NCI-H524 (cell line): ENCODE results near the gene SNRNP70.
"Not testable (repeated sequence)": the region's sequence is repeated elsewhere in the genome, so short reads cannot be mapped to it uniquely, and the experiment has no call there.

Experiments
- DNase-seq, 2 experiments: peaks; one replicate each; lab custom pipeline; 2025; lab: John Stamatoyannopoulos, UW

SNRNP70 gene

GRCh38 chr19:49085020-49085867 lies at the start of gene SNRNP70:
Gene SNRNP70, plus strand, starts transcription at chr19:49085451. Its CDS starts 964 bp downstream, at chr19:49086415.
- peak; percentile 100 for DNase-seq

GRCh38 chr19:49036815-49037214 lies 48.4 kb upstream of the SNRNP70 start, which contains the start of gene CGB1:
Gene CGB1, minus strand, starts transcription at chr19:49036895. Its CDS starts 184 bp downstream, at chr19:49036711.
- DNase-seq = peak; percentile 24 to 62

- not testable (repeated sequence) for DNase-seq
Observed at GRCh38 chr19:49038111-49038510, 47.1 kb upstream of the SNRNP70 start.

GRCh38 chr19:49038557-49039276 lies 46.5 kb upstream of the SNRNP70 start:
- not testable (repeated sequence) for DNase-seq

- DNase-seq = not testable (repeated sequence)
Observed at GRCh38 chr19:49039736-49040135, 45.5 kb upstream of the SNRNP70 start.

- no peak for DNase-seq
Observed at GRCh38 chr19:49042177-49042576, 43.1 kb upstream of the SNRNP70 start.

GRCh38 chr19:49042666-49043065 lies 42.6 kb upstream of the SNRNP70 start:
- not testable (repeated sequence) for DNase-seq

GRCh38 chr19:49043548-49043947 lies 41.7 kb upstream of the SNRNP70 start, which contains the start of gene CGB5:
Gene CGB5, plus strand, starts transcription at chr19:49043848. Its CDS starts 362 bp downstream, at chr19:49044210.
- not testable (repeated sequence) for DNase-seq

GRCh38 chr19:49049011-49049410 lies 36.2 kb upstream of the SNRNP70 start, which contains the start of gene CGB8:
Gene CGB8, minus strand, starts transcription at chr19:49049111. Its CDS starts 372 bp downstream, at chr19:49048739.
- not testable (repeated sequence) for DNase-seq

- DNase-seq = not testable (repeated sequence)
Observed at GRCh38 chr19:49049834-49050233, 35.4 kb upstream of the SNRNP70 start.

GRCh38 chr19:49050376-49051033 lies 34.7 kb upstream of the SNRNP70 start:
- not testable (repeated sequence) for DNase-seq

GRCh38 chr19:49056101-49056901 lies 28.9 kb upstream of the SNRNP70 start:
- peak; percentile 27 to 63 for DNase-seq

GRCh38 chr19:49056902-49057596 lies 28.2 kb upstream of the SNRNP70 start:
- not testable (repeated sequence) for DNase-seq

- peak; percentile 36 to 68 for DNase-seq
Observed at GRCh38 chr19:49057636-49058234, 27.5 kb upstream of the SNRNP70 start, which contains the start of gene CGB7. Gene CGB7, minus strand, starts transcription at chr19:49057749. Its CDS starts 2,374 bp downstream, at chr19:49055375.

GRCh38 chr19:49058562-49058961 lies 26.7 kb upstream of the SNRNP70 start:
- peak in 1 of 2 experiments; percentile 46 for DNase-seq

GRCh38 chr19:49059053-49059452 lies 26.2 kb upstream of the SNRNP70 start:
- DNase-seq = no peak

GRCh38 chr19:49061000-49061399 lies 24.3 kb upstream of the SNRNP70 start:
- no peak for DNase-seq

- no peak for DNase-seq
Observed at GRCh38 chr19:49061445-49061844, 23.8 kb upstream of the SNRNP70 start.

- DNase-seq = no peak
Observed at GRCh38 chr19:49064029-49064629, 21.1 kb upstream of the SNRNP70 start.
